GM12874 (cell line): ENCODE measurements around the gene RGMA.

Experiments
- TF ChIP-seq, protein P1 (sequence below): IDR thresholded peaks from 2 replicates; pipeline ENCODE4 v1.5.1; 2011; ENCODE audit warnings: low read depth, mild to moderate bottlenecking, control low read depth, low read length, moderate library complexity; ENCODE audit not compliant: insufficient read depth

Gene RGMA

DNA sequence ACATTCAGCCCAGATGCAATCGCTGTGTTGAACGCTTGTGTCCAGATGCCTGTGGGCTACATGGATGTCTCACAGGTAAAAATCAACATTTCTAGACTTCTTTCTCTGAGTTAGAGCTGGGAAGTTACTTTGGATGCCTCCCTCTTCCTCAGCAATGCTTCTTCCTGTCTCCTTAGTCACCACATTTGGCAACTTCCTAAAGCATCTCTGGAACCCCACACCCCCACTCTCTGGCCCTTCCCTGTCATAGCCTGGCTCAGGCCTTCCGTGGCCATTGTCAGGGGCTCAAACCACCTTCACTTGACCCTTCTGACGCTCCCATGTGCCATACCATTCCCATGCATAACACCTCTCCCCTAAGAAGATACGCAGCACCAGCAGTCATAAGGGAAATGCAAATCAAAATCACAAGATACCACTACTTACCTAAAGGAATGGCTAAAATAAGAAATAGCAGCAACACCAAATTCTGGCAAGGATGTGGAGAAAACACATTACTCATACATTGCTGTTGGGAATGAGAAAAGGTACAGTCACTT lies 21.6 kb upstream of the RGMA start:
- TF ChIP-seq, protein P1, sequence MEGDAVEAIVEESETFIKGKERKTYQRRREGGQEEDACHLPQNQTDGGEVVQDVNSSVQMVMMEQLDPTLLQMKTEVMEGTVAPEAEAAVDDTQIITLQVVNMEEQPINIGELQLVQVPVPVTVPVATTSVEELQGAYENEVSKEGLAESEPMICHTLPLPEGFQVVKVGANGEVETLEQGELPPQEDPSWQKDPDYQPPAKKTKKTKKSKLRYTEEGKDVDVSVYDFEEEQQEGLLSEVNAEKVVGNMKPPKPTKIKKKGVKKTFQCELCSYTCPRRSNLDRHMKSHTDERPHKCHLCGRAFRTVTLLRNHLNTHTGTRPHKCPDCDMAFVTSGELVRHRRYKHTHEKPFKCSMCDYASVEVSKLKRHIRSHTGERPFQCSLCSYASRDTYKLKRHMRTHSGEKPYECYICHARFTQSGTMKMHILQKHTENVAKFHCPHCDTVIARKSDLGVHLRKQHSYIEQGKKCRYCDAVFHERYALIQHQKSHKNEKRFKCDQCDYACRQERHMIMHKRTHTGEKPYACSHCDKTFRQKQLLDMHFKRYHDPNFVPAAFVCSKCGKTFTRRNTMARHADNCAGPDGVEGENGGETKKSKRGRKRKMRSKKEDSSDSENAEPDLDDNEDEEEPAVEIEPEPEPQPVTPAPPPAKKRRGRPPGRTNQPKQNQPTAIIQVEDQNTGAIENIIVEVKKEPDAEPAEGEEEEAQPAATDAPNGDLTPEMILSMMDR = no peak

DNA sequence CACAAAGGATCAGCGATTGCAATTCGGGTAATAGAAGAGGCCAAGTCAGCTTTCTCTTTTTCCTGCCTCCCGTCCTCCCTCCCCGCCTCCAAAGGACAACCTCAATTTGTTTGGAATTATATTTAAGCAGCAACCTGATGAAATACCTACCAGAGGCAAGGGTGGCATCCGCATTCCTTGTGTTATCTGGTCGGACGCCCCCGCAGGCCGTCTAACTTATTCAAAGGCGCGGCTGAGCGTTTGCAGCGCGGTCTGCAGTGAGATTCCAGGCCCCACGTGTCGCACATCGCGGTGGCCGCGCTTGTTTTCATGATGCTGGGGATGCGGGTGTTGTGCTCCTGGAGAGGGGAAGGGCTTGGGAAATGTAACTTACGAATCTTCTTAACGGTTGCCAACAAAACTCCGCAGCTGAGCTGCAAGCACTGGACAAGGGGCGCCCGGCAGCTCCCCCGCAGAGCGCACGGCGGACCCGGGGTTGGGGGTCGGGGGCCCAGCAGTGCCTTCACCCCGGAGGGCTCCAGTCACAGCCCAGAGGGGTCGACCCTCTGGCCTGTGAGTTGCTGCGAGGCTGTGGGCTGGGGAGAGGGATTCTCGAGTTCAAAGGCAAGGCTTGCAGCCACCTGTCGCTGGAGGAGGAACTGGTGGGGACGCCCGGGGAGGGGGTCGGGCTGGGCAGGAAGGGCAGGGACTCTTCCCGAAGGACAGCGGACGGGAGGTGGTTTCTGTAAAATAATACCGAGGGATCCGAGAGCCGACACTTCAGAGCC lies 20.5 kb upstream of the RGMA start:
- TF ChIP-seq, protein P1 = no peak

DNA sequence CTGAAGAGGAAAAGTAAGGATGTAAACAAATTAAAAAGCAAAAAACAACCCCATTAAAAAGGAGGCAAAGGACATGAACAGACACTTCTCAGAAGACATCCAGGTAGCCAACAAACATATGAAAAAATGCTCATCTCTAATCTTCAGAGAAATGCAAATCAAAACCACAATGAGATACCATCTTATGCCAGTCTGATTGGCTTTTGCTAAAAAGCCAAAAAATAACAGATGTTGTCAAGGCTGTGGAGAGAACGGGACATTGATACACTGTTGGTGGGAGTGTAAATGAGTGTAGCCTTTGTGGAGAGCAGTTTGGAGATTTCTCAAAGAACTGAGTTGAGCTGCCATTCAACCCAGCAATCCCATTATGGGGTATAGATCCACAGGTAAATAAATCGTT lies 18.6 kb upstream of the RGMA start:
- TF ChIP-seq, protein P1 = no peak

DNA sequence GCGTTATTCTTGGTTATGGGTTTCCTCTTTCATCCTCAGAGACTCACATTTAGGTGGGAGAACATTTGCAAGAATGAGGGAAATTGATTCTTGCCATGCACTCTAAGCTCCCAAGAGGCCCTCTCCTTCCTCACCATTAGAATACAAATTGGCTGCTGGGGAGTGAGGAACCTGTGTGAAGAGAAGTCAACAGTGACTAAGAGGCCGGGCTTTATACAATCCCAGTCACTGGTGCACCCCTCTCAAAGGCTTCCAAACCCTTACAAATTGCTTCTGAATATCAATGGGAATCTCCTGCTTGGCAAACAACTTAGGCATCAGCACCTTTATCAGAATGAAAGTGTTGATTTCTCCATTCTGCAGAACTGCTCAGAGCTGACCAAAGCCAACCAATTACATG lies 16.5 kb upstream of the RGMA start:
- TF ChIP-seq, protein P1 = no peak

DNA sequence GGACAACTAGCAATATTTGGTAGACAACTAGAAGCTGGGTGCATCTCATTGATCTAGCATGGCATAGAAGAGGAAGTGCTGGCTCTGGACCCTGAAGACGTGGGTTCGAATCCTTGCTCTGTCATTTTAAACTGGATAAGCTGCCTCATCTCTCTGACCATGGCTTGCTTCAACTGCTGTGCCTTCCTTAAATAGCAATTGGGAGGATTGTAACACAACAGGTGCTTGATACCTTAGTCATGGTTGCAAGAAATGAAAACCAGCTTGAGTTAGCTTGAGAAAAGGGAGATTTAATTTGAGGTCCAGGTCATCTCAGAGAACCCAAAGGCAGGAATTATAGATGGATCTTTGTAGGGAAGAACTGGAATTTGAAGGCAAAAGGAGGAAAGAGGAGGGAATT lies 14.8 kb upstream of the RGMA start:
- TF ChIP-seq, protein P1 = no peak

DNA sequence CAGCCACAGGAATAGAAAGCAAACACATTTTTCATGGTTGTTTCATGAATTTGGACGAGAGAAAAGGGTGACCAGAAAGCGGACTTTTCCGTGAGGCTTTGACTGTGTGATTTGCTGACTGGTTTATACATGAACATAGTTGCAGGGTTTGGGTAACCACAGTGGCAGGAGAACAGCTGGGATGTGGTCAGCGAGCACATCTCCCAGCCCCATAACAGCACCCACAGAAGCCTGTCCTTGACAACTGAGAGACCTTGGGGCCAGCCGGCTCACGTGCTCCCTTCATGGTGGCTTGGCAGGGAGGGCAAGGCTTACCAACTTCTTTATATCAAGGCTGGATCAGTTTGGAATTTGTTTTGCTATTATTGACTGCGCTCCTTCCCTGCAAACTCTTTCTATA lies 13.2 kb upstream of the RGMA start:
- TF ChIP-seq, protein P1 = no peak

DNA sequence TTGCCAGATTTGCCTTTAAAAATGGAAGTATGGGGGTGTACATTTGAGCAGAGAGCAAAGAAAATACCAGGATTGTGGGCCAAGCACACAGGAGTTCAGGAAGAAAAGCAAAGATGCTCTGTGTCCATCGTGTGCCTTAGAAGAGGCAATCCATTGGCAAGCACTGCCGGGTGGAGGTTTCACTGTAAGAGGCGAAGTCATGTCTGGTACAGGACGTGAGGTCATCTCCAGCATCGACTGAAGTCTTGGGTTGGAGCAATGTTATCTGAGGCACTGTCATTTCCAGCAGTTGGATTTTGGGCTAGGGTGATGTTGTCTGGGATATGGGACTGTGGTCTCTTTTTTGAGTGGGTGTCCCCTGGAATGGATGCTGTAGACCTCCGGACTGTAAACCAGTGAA lies 4.8 kb upstream of the RGMA start:
- TF ChIP-seq, protein P1 = no peak
